Activated CD4-positive, alpha-beta memory T cell treated with anti-CD3 and anti-CD28 coated beads for 36 hours (primary cell): Measurements from ENCODE around the gene ATP2A3. TPM values are rescaled to one million over a fixed set of nuclear protein-coding genes. Genes with fewer than 3 reads are reported as not detected.
"Not testable (repeated sequence)": the region's sequence is repeated elsewhere in the genome, so short reads cannot be mapped to it uniquely, and the experiment has no call there.

Experiments
- CTCF ChIA-PET: fragments of 350-600 bp; sonication (Branson Sonifier 250); formaldehyde crosslinking; loops from one replicate; lab custom pipeline; 2021; ENCODE audit warnings: antibody characterized with exemption, inconsistent platforms; lab: Charles Lee
- POLR2A ChIA-PET: fragments of 350-600 bp; sonication (Branson Sonifier 250); formaldehyde crosslinking; loops from one replicate; lab custom pipeline; 2021; ENCODE audit warnings: antibody characterized with exemption; lab: Charles Lee
- DNase-seq: peaks from one replicate; pipeline ENCODE4 v3.0.0-alpha.2; 2020
- H3K27ac Mint-ChIP-seq: one replicate; pipeline ENCODE4 v1.8.0; 2021; ENCODE audit warnings: mixed read lengths
- H3K27me3 Mint-ChIP-seq: one replicate; pipeline ENCODE4 v1.8.0; 2021; ENCODE audit warnings: mixed read lengths
- H3K36me3 Mint-ChIP-seq: one replicate; pipeline ENCODE4 v1.8.0; 2021; ENCODE audit warnings: mixed read lengths
- H3K4me1 Mint-ChIP-seq: one replicate; pipeline ENCODE4 v1.8.0; 2021; ENCODE audit warnings: low read depth, mixed read lengths
- H3K4me3 Mint-ChIP-seq: one replicate; pipeline ENCODE4 v1.8.0; 2021; ENCODE audit warnings: mild to moderate bottlenecking, mixed read lengths
- H3K9me3 Mint-ChIP-seq: one replicate; pipeline ENCODE4 v1.8.0; 2021; ENCODE audit warnings: mixed read lengths
- intact Hi-C: fragments of 100-400 bp; cut with micrococcal nuclease; formaldehyde crosslinking; loops from one replicate; pipeline ENCODE4 v1.15.1; 2023
- total RNA-seq, 2 experiments: library from RNA; stranded (reverse); gene quantifications; one replicate each; pipeline ENCODE4 v1.2.3, GENCODE V29; 2021

The ATP2A3 gene
- total RNA-seq, 2 experiments from 2014 or later, result 107 to 108 TPM

- peak; percentile 65 for DNase-seq
- Mint-ChIP-seq H3K9me3 (no peaks in the 10 kb centered on the region), H3K4me3 (no peak overlapping the region), H3K27ac (no peak overlapping the region), H3K36me3 (peaks cover 13% of the 10 kb centered on the region), H3K27me3 (no peaks in the 10 kb centered on the region), H3K4me1 (peaks cover 6% of the 10 kb centered on the region)
- ChIA-PET POLR2A (no interaction called here), CTCF (interaction anchor here (0.6 to 6.2 kb wide), 9 partner anchors 40 to 265 kb away, joined by 3 to 91 read pairs (median 3); partner anchors contain the start of gene P2RX1)
- intact Hi-C loops, result loop anchor here (1.0 to 10.0 kb wide), 4 partner anchors 37 to 270 kb away; no protein-coding TSS in a partner anchor
Observed at GRCh38 chr17:4004517-4005295, 40.5 kb upstream of the ATP2A3 start.

GRCh38 chr17:4003501-4004421, 39.5 kb upstream of the ATP2A3 start:
- no peak for DNase-seq
- intact Hi-C loops, result loop anchor here (1.0 to 10.0 kb wide), 4 partner anchors 36 to 269 kb away; no protein-coding TSS in a partner anchor
- Mint-ChIP-seq H3K27ac (no peak overlapping the region), H3K27me3 (no peaks in the 10 kb centered on the region), H3K4me3 (no peak overlapping the region), H3K9me3 (no peaks in the 10 kb centered on the region), H3K4me1 (peaks cover 6% of the 10 kb centered on the region), H3K36me3 (peaks cover 12% of the 10 kb centered on the region)
- CTCF ChIA-PET, result interaction anchor here (0.6 to 6.2 kb wide), 7 partner anchors 39 to 264 kb away, joined by 3 to 91 read pairs (median 3); partner anchors contain the start of gene P2RX1
- POLR2A ChIA-PET, result interaction anchor here (0.5 kb wide), 1 partner anchor 196 kb away, joined by 3 read pairs; no protein-coding TSS in a partner anchor

DNA sequence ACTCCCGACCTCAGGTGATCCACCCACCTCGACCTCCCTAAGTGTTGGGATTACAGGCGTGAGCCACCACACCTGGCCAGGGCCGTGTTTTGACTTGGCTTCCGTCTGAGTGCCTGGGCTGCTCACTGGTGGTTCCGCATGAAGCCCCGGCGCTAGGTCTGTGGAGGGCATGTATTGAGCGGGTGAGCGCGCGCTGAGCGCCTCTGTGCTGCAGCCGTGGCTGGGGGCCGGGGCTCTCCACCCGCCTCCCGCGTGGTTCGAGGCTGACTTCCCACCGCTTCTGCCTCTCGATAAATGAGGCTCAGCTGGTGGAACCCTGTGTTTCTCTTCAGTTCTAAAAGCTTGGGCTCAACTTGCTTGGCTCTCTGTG, 38.9 kb upstream of the ATP2A3 start:
- ChIA-PET POLR2A (no interaction called here), CTCF (interaction anchor here (0.7 to 6.2 kb wide), 3 partner anchors 21 to 140 kb away, joined by 3 to 91 read pairs (median 4); partner anchors contain the start of gene P2RX1)
- Mint-ChIP-seq H3K4me3 (no peak overlapping the region), H3K4me1 (peaks cover 6% of the 10 kb centered on the region), H3K27ac (no peak overlapping the region), H3K9me3 (no peaks in the 10 kb centered on the region), H3K36me3 (peaks cover 12% of the 10 kb centered on the region), H3K27me3 (peaks cover under 1% of the 10 kb centered on the region)
- intact Hi-C loops, result loop anchor here (5.0 to 10.0 kb wide), 2 partner anchors 36 to 268 kb away; no protein-coding TSS in a partner anchor
- DNase-seq, result no peak

DNA sequence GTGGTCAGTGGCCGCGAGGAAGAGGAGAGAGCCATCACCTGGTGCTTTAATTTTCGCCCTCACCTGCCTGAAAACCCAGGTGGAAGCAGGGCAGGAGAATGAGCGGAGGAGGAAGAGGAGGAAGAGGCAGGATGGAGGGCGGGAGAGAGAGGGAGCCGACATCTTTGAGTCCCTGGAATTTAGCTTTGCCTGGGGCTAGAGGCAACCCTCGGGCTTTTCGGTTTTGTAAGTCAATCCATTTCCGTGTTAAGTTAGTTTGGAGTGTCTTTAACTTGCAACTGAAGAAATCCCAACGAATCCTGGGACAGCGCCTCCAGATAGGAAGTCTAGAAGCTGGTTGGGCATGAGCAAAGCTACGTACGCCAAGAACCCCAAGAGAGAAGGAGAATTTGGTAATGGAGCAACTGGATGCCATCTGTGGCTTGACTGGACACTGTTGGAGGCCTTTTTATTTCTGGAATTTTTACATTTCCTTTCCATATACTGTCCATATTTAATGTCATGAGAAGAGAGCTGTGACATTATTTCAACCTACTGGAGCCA, 36.9 kb upstream of the ATP2A3 start:
- POLR2A ChIA-PET, result no interaction called here

DNA sequence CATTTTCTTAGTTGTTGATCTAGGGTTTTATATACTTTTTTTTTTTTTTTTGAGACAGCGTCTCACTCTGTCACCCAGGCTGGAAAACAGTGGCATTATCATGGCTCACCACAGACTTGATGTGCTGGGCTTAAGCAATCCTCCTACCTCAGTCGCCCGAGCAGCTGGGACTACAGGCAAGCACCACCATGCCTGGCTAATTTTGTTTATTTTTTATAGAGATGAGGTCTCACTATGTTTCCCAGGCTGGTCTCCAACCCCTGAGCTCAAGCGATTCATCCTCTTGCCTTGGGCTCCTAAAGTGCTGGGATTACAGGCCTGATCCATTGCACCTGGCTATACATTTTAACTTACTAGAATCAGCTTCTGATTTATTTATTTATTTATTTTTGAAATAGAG, 34.2 kb upstream of the ATP2A3 start:
- Mint-ChIP-seq H3K9me3 (peaks cover 7% of the 10 kb centered on the region), H3K27ac (no peak overlapping the region), H3K36me3 (no peaks in the 10 kb centered on the region), H3K27me3 (peaks cover 8% of the 10 kb centered on the region), H3K4me3 (no peak overlapping the region), H3K4me1 (no peaks in the 10 kb centered on the region)
- intact Hi-C loops, result no loop called here
- ChIA-PET POLR2A (no interaction called here), CTCF (interaction anchor here (0.9 to 2.5 kb wide), 3 partner anchors 82 to 261 kb away, joined by 3 to 14 read pairs (median 3); partner anchors contain the start of gene P2RX1)
- no peak for DNase-seq

More for the DNA sequence above, 36.9 kb upstream of the ATP2A3 start:
- Mint-ChIP-seq H3K9me3 (no peaks in the 10 kb centered on the region), H3K4me3 (no peak overlapping the region), H3K36me3 (no peaks in the 10 kb centered on the region), H3K27me3 (peaks cover 4% of the 10 kb centered on the region), H3K27ac (no peak overlapping the region), H3K4me1 (peaks cover 6% of the 10 kb centered on the region)
- intact Hi-C loops, result loop anchor here (5.0 to 10.0 kb wide), 2 partner anchors 34 to 266 kb away; no protein-coding TSS in a partner anchor
- DNase-seq, result no peak
- CTCF ChIA-PET, result interaction anchor here (1.1 to 6.2 kb wide), 3 partner anchors 86 to 158 kb away, joined by 3 to 91 read pairs (median 5); partner anchors contain the start of gene P2RX1

- Mint-ChIP-seq H3K4me3 (no peak overlapping the region), H3K27me3 (peaks cover 9% of the 10 kb centered on the region), H3K4me1 (no peaks in the 10 kb centered on the region), H3K27ac (no peak overlapping the region), H3K9me3 (peaks cover 7% of the 10 kb centered on the region), H3K36me3 (peaks cover 1% of the 10 kb centered on the region)
- DNase-seq, result no peak
- intact Hi-C loops, result no loop called here
- ChIA-PET POLR2A (no interaction called here), CTCF (interaction anchor here (0.9 kb wide), 1 partner anchor 81 kb away, joined by 3 read pairs; no protein-coding TSS in a partner anchor)
Observed at GRCh38 chr17:3995067-3995466, 30.8 kb upstream of the ATP2A3 start.

- Mint-ChIP-seq H3K4me3 (no peak overlapping the region), H3K4me1 (no peaks in the 10 kb centered on the region), H3K27ac (no peak overlapping the region), H3K36me3 (peaks cover 1% of the 10 kb centered on the region), H3K27me3 (peaks cover 9% of the 10 kb centered on the region), H3K9me3 (peaks cover 7% of the 10 kb centered on the region)
- no peak for DNase-seq
- POLR2A ChIA-PET, result no interaction called here
- intact Hi-C loops, result no loop called here
- CTCF ChIA-PET, result interaction anchor here (0.9 kb wide), 1 partner anchor 80 kb away, joined by 3 read pairs; no protein-coding TSS in a partner anchor
Observed at GRCh38 chr17:3994221-3994576, 30.0 kb upstream of the ATP2A3 start.

DNA sequence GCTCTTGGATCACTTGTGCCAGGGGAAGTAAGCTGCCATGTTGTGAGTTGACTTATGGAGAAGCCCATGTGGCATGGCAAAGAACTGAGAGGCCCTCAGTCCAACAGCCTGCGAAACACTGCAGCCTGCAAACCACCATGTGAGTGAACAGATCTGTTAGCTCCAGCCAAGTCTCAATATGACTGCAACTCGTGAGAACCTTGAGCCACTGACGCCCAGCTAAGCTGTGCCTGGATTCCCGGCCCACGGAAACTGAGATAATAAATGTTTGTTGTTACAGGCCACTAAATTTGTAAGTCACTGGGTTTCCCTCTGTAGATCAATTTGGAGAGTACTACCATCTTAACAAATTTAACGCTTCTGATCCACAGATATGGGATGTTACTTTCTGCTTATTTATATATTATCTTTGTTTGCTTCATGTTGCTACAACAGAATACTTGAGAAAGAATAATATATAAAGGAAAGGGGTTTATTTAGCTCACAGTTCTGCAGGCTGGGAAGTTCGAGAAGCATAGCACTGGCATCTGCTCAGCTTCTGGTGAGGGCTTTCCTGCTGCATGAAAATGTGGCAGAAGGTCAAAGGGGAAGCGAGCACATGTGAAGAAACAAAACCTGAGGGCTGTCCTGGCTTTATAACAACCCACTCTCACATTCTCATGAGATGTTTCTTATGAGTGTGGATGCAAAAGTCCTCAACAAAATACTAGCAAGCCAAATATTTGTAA, 29.4 kb upstream of the ATP2A3 start:
- peaks cover 7% of the 10 kb centered on the region for H3K9me3 Mint-ChIP-seq
- no peak overlapping the region for H3K27ac Mint-ChIP-seq
- POLR2A ChIA-PET, result no interaction called here
- H3K27me3 Mint-ChIP-seq, result peaks cover 9% of the 10 kb centered on the region
- intact Hi-C loops, result no loop called here
- H3K4me1 Mint-ChIP-seq, result no peaks in the 10 kb centered on the region
- CTCF ChIA-PET, result interaction anchor here (0.9 to 1.3 kb wide), 3 partner anchors 80 to 81 kb away, joined by 3 to 5 read pairs (median 3); no protein-coding TSS in a partner anchor
- peaks cover 1% of the 10 kb centered on the region for H3K36me3 Mint-ChIP-seq
- DNase-seq, result no peak
- no peak overlapping the region for H3K4me3 Mint-ChIP-seq

- H3K36me3 Mint-ChIP-seq, result peaks cover 1% of the 10 kb centered on the region
- no peak overlapping the region for H3K4me3 Mint-ChIP-seq
- no peaks in the 10 kb centered on the region for H3K4me1 Mint-ChIP-seq
- intact Hi-C loops, result no loop called here
- peaks cover 7% of the 10 kb centered on the region for H3K9me3 Mint-ChIP-seq
- H3K27me3 Mint-ChIP-seq, result peaks cover 8% of the 10 kb centered on the region
- ChIA-PET POLR2A (no interaction called here), CTCF (no interaction called here)
- no peak overlapping the region for H3K27ac Mint-ChIP-seq
- no peak for DNase-seq
Observed at GRCh38 chr17:3992370-3992769, 28.1 kb upstream of the ATP2A3 start.

DNA sequence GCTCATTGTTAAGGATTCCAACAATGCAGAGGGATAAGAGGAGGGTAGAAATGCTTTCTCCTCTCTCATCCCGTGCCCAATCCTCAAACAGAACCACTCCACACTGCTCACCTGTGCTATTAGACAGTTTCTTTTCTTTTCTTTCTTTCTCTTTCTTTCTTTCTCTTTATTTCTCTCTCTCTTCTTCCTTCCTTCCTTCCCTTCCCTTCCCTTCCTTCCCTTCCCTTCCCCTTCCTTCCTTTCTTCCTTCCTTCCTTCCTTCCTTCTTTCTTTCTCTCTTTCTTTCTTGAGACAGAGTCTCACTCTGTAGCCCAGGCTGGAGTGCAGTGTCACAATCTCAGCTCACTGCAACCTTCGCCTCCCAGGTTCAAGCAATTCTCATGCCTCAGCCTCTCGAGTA, 27.5 kb upstream of the ATP2A3 start:
- POLR2A ChIA-PET, H3K36me3 Mint-ChIP-seq, CTCF ChIA-PET, DNase-seq, H3K4me1 Mint-ChIP-seq, H3K27me3 Mint-ChIP-seq, H3K9me3 Mint-ChIP-seq, H3K27ac Mint-ChIP-seq, H3K4me3 Mint-ChIP-seq, intact Hi-C loops: not testable (repeated sequence)
